ENCODE measurements around the gene C9orf78.

Gene C9orf78, protein sequence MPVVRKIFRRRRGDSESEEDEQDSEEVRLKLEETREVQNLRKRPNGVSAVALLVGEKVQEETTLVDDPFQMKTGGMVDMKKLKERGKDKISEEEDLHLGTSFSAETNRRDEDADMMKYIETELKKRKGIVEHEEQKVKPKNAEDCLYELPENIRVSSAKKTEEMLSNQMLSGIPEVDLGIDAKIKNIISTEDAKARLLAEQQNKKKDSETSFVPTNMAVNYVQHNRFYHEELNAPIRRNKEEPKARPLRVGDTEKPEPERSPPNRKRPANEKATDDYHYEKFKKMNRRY

GRCh38 chr9:129835128-129835859 lies at the start of gene C9orf78, which contains the start of gene USP20:
Gene C9orf78, minus strand, starts transcription at chr9:129835275. Its CDS starts 54 bp downstream, at chr9:129835221.
Gene USP20, plus strand, starts transcription at chr9:129835458. Its CDS starts 17,098 bp downstream, at chr9:129852556.
- peak; percentile 96 to 98 for DNase-seq

DNA sequence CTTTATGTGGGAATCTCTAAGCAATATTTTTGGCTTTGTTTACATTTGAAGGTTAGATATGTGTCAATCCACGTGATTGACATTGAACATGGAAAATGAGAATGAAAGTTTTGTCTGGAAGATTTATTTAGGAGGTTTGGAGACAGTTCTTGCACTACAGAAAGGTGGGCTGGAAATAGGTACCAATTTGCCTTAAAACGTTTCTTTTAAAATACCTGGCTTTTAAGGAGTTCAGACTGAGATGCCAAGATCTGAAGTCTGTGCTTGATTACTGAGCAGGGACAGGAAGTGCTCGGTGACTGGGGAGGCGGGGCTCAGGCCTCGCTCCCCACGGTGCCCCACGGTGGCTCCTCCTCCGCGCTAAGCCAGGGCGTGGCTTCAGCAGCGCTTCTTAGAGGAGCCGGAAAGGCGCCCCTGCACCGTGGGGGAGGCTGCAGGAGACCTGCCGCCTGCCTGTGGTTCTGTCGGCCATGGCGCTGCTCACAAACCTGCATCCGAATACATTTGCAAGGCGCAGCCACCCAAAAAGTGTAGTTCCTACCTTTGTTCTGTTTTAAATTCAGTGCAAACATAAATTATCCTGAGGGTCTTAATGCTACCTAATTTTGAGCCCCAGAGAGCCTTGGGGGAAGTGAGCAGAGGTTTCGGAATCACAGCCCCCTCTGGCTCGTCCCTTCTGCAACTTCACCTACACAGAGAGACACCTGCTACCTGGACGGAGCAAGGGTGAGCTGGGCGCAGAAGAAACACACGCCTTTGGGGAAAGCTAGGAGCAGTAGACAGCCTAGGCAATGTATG lies 49.3 kb upstream of the C9orf78 start:
- peak; percentile 94 to 96 for DNase-seq

GRCh38 chr9:129881547-129882324 lies 46.7 kb upstream of the C9orf78 start:
- no peak for DNase-seq

GRCh38 chr9:129880654-129881546 lies 45.8 kb upstream of the C9orf78 start:
- no peak for DNase-seq

DNA sequence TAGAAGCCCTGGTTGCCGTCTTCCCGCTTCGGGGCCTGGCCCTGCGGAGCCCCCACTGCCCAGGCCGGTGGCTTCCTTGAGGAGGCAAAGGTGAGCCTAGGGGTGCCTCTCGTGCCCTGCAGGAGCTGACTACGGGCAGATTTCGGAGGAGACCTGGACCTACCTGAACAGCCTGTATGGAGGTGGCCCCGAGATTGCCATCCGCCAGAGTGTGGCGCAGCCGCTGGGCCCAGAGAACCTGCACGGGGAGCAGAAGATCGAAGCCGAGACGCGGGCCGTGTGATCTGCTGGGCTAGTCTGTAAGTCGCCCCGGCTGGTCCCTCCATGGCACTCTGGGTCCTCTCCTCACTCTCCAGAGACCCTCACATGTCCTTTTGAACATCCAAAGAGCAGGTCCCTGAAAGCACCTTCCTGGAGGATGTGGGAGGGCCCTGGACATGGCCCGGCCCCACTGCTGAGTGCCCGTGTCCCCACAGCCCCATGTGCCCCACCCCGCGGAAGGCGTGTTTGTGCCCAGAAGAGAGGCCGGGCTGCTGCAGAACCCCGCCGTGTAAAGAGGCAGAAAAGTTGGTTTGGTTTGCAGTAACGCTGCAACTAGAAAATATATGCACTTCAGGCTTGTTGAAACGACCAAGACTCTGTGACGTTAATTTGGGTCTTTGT lies 45.0 kb upstream of the C9orf78 start:
- DNase-seq: no peak

- no peak for DNase-seq
These were observed 44.1 kb upstream of the C9orf78 start for GRCh38 chr9:129879103-129879699.

DNA sequence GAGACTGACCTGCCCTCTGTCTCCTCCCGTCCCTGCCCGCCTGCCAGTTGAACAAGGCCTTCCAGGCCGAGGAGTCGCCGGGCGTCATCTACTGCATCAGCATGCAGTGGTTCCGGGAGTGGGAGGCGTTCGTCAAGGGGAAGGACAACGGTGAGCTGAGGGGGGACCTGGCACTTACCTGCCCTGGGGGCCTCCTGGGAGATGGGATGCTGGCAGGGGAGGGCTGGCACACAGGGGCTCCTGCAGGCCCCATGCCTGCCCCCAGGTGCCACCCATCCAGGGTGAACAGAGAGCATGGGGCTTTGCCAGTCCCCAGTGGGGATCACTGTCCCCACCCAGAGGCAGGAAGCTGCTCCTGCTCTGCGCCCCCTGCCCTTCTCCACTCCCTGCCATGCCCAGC lies 43.2 kb upstream of the C9orf78 start:
- DNase-seq: no peak

GRCh38 chr9:129876815-129877214 lies 41.7 kb upstream of the C9orf78 start:
- no peak for DNase-seq

- no peak for DNase-seq
These were observed 40.8 kb upstream of the C9orf78 start for GRCh38 chr9:129875687-129876395.

DNA sequence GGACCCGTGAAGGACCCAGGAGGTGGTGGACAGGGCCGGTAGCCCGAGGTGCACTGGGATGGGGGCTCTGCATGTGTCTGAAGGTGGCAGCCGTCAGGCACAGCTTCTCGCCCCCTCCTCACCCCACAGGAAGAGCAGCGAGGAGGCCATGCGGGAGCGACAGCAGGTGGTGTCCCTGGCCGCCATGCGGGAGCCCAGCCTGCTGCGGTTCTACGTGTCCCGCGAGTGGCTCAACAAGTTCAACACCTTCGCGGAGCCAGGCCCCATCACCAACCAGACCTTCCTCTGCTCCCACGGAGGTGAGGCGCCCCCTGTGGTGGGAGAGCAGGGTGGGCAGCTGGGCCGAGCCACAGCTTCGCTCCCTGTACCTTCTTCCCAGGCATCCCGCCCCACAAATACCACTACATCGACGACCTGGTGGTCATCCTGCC lies 40.1 kb upstream of the C9orf78 start:
- no peak for DNase-seq

DNA sequence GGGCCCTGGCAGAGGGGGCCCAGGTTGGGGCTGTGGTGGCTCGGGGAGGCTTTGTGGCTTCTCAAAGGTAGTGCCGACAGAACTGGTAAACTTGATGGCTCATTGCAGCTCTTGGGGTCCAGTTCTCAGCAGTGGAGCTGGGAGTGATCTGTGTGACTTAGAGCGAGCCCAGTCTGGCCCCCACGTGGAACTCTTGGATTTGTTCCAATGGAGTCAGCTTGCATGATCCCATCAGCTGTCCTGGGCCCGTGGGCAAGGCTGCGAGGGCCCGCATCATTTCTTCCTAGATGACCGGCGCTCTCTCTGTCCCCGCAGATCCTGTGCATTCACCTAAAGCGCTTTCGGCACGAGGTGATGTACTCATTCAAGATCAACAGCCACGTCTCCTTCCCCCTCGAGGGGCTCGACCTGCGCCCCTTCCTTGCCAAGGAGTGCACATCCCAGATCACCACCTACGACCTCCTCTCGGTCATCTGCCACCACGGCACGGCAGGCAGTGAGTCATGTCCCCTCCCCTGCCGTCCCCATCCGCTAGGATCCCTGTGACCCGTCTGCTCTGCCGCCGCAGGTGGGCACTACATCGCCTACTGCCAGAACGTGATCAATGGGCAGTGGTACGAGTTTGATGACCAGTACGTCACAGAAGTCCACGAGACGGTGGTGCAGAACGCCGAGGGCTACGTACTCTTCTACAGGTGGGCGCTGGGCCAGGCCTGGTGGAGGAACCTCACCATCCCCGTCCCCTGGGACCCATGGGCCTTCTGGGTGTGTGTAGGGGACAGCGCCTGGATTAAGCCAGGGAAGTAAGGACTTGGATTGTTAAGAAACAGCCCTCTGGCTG lies 39.4 kb upstream of the C9orf78 start:
- DNase-seq: no peak

- no peak for DNase-seq
These were observed 38.6 kb upstream of the C9orf78 start for GRCh38 chr9:129873563-129874190.

- DNase-seq: no peak
These were observed 36.0 kb upstream of the C9orf78 start for GRCh38 chr9:129871046-129871445.

DNA sequence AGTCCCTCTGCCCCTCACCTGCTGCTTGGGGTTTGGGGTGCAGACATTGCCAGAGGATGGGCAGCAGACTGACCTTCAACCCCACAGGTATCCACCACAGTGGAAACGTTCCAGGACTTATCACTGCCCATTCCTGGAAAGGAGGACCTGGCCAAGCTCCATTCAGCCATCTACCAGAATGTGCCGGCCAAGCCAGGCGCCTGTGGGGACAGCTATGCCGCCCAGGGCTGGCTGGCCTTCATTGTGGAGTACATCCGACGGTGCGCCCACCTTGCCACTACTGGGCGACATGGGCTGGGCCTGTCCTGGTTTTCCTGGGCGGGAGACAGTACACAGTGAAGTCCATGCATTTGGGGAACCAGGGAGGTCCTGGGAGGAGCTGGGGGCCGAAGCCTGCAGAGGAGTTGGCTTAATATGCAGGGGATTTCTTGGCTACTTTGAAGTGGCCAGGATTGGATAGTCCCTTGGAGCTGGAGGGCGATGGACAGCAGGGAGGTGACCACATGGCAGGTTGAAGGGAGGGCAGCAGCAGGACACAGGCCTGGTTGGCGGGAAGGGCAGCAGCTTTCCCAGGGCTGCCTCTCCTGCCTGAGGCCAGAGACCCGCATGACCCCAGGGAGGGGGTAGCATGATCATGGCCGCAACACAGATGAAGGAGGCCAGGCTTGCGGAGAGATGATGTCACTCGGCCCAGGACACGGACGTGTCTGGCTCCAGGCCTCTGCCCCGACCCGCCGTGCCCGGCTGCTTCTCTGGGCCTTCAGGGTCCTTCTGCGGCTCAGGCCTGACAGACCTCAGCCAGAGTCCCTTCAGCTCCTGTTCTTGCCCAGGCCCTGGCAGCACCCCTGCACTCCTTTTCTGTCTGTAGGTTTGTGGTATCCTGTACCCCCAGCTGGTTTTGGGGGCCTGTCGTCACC lies 34.8 kb upstream of the C9orf78 start:
- no peak for DNase-seq

GRCh38 chr9:129868872-129869486 lies 33.9 kb upstream of the C9orf78 start:
- peak; percentile 74 to 91 for DNase-seq

DNA sequence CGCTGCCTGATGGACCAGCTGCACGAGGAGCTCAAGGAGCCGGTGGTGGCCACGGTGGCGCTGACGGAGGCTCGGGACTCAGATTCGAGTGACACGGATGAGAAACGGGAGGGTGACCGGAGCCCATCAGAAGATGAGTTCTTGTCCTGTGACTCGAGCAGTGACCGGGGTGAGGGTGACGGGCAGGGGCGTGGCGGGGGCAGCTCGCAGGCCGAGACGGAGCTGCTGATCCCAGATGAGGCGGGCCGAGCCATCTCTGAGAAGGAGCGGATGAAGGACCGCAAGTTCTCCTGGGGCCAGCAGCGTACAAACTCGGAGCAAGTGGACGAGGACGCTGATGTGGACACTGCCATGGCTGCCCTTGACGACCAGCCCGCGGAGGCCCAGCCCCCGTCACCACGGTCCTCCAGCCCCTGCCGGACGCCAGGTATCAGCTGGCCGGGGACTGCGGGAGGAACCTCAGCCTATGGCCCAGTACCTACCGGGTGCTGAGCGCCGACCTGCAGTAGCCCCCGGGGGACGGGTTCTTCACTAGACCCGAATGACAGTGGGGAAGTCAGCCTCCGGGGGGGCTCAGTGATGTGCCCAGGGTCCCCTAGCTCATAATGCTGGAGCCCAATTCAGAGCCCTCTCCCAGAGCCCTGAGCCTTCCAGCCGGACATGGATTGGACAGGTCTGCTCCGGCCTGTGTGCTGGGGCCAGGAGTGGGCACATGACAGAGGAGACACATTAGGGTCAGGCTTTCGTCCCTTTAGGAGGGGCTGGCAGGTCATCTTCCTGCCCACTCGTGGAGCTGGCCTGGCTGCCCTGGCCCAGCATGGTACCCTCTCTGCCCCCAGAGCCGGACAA lies 33.2 kb upstream of the C9orf78 start:
- no peak for DNase-seq
